OCI-M1 (cell line): Measurements from ENCODE around the gene PRPF4.

Experiments used
- DNase-seq: peaks from one replicate; lab custom pipeline; 2025; lab: John Stamatoyannopoulos, UW

Gene PRPF4

GRCh38 chr9:113267911-113268566 lies 7.4 kb upstream of the PRPF4 start:
- peak; percentile 34 for DNase-seq

- DNase-seq = peak; percentile 13
Measured at GRCh38 chr9:113269355-113269754, 6.1 kb upstream of the PRPF4 start.

- no peak for DNase-seq
Measured at GRCh38 chr9:113269871-113270270, 5.6 kb upstream of the PRPF4 start.

GRCh38 chr9:113274474-113275156 lies 843 bp upstream of the PRPF4 start:
- peak; percentile 86 for DNase-seq

GRCh38 chr9:113278840-113279239 lies 3.4 kb downstream of the PRPF4 start:
- no peak for DNase-seq

- no peak for DNase-seq
Measured at GRCh38 chr9:113281356-113281755, 5.9 kb downstream of the PRPF4 start.

GRCh38 chr9:113289091-113289490 lies 13.6 kb downstream of the PRPF4 start:
- no peak for DNase-seq

GRCh38 chr9:113290052-113290607 lies 14.7 kb downstream of the PRPF4 start:
- DNase-seq = no peak

GRCh38 chr9:113293285-113293878 lies 17.9 kb downstream of the PRPF4 start:
- DNase-seq = no peak

- peak; percentile 9 for DNase-seq
Measured at GRCh38 chr9:113296247-113296646, 20.8 kb downstream of the PRPF4 start.

- DNase-seq = no peak
Measured at GRCh38 chr9:113296796-113297558, 21.5 kb downstream of the PRPF4 start.

GRCh38 chr9:113298311-113298710 lies 22.9 kb downstream of the PRPF4 start:
- DNase-seq = no peak

- DNase-seq = no peak
Measured at GRCh38 chr9:113298924-113299770, 23.7 kb downstream of the PRPF4 start.

- peak; percentile 87 for DNase-seq
Measured at GRCh38 chr9:113299800-113300292, 24.4 kb downstream of the PRPF4 start.

- no peak for DNase-seq
Measured at GRCh38 chr9:113301548-113301947, 26.1 kb downstream of the PRPF4 start.

GRCh38 chr9:113302792-113303418 lies 27.4 kb downstream of the PRPF4 start, which contains the start of gene RNF183:
Gene RNF183, minus strand, starts transcription at chr9:113303376. Its CDS starts 5,192 bp downstream, at chr9:113298184.
- DNase-seq = no peak

- no peak for DNase-seq
Measured at GRCh38 chr9:113306566-113306965, 31.1 kb downstream of the PRPF4 start.

- DNase-seq = no peak
Measured at GRCh38 chr9:113307396-113307975, 32.0 kb downstream of the PRPF4 start.

GRCh38 chr9:113309204-113309813 lies 33.9 kb downstream of the PRPF4 start:
- peak; percentile 62 for DNase-seq

GRCh38 chr9:113310538-113310937 lies 35.1 kb downstream of the PRPF4 start:
- DNase-seq = no peak
